WTC11 (cell line): ENCODE measurements around the gene PROCA1. TPM values are rescaled to one million over a fixed set of nuclear protein-coding genes. Genes with fewer than 3 reads are reported as not detected.
A peak's percentile ranks its signal among the peaks of the same experiment; 100 is the strongest.

Experiments used
- ATAC-seq: fragments of 200-7000 bp; cut with Tn5 transposase; 2 replicates; pipeline ENCODE4 v1.10.0; 2021; ENCODE audit warnings: mild to moderate bottlenecking, moderate library complexity
- CTCF ChIA-PET: fragments of 300-600 bp; sonication (Branson Sonifier 250); formaldehyde crosslinking; loops from one replicate; lab custom pipeline; 2021; ENCODE audit warnings: antibody characterized with exemption; lab: Charles Lee
- POLR2A ChIA-PET: fragments of 350-600 bp; sonication (Branson Sonifier 250); formaldehyde crosslinking; loops from one replicate; lab custom pipeline; 2021; ENCODE audit warnings: antibody characterized with exemption; lab: Charles Lee
- DNase-seq: peaks from one replicate; pipeline ENCODE4 v3.0.0; 2021; ENCODE audit warnings: low spot score
- H3K27ac Mint-ChIP-seq: 2 replicates; pipeline ENCODE4 v1.8.0; 2021; ENCODE audit warnings: mixed read lengths
- H3K27me3 Mint-ChIP-seq: 2 replicates; pipeline ENCODE4 v1.8.0; 2021; ENCODE audit warnings: low read depth, mild to moderate bottlenecking, moderate library complexity, mixed read lengths
- H3K36me3 Mint-ChIP-seq: 2 replicates; pipeline ENCODE4 v1.8.0; 2021; ENCODE audit warnings: mixed read lengths
- H3K4me1 Mint-ChIP-seq: 2 replicates; pipeline ENCODE4 v1.8.0; 2022; ENCODE audit warnings: mixed read lengths
- H3K4me3 Mint-ChIP-seq: 2 replicates; pipeline ENCODE4 v1.8.0; 2021; ENCODE audit warnings: mild to moderate bottlenecking, moderate library complexity, mixed read lengths
- H3K9me3 Mint-ChIP-seq: 2 replicates; pipeline ENCODE4 v1.8.0; 2021; ENCODE audit warnings: mixed read lengths
- FOXJ3 ChIP-seq: sonication (generic); formaldehyde crosslinking; IDR thresholded peaks from 2 replicates; pipeline ENCODE4 v1.9.0; 2021; ENCODE audit warnings: missing genetic modification reagents, mild to moderate bottlenecking, borderline replicate concordance
- GABPB1 ChIP-seq: sonication (generic); formaldehyde crosslinking; IDR thresholded peaks from 2 replicates; pipeline ENCODE4 v1.8.1; 2023; ENCODE audit warnings: mild to moderate bottlenecking, missing genetic modification reagents
- MXD4 ChIP-seq: fragments of 250-450 bp; sonication (Bioruptor Pico); IDR thresholded peaks from 2 replicates; pipeline ENCODE4 v1.8.0; 2021; ENCODE audit warnings: mild to moderate bottlenecking, moderate library complexity, borderline replicate concordance
- PRDM15 ChIP-seq: sonication (generic); formaldehyde crosslinking; IDR thresholded peaks from 2 replicates; pipeline ENCODE4 v1.8.0; 2022; ENCODE audit warnings: missing genetic modification reagents
- TP53 ChIP-seq: sonication (generic); formaldehyde crosslinking; IDR thresholded peaks from 2 replicates; pipeline ENCODE4 v1.8.1; 2023; ENCODE audit warnings: mild to moderate bottlenecking, missing genetic modification reagents
- ZNF138 ChIP-seq: sonication (generic); formaldehyde crosslinking; conservative IDR thresholded peaks from 2 replicates; pipeline ENCODE4 v1.8.1; 2022; ENCODE audit warnings: mild to moderate bottlenecking, moderate library complexity, missing genetic modification reagents
- ZNF263 ChIP-seq: sonication (generic); formaldehyde crosslinking; IDR thresholded peaks from 2 replicates; pipeline ENCODE4 v1.8.1; 2022; ENCODE audit warnings: low read depth, mild to moderate bottlenecking, moderate library complexity, missing genetic modification reagents
- ZNF423 ChIP-seq: fragments of 250-450 bp; sonication (Bioruptor Pico); IDR thresholded peaks from 2 replicates; pipeline ENCODE4 v2.1.2; 2022; ENCODE audit warnings: mild to moderate bottlenecking, moderate library complexity
- ZNF512 ChIP-seq: sonication (generic); formaldehyde crosslinking; IDR thresholded peaks from 2 replicates; pipeline ENCODE4 v1.8.1; 2022; ENCODE audit warnings: missing genetic modification reagents, borderline replicate concordance
- total RNA-seq: library from RNA; stranded (reverse); gene quantifications from 3 replicates; pipeline ENCODE4 v1.2.3, GENCODE V29; 2021
- TF ChIP-seq, protein P1 (sequence below): sonication (generic); formaldehyde crosslinking; IDR thresholded peaks from 2 replicates; pipeline ENCODE4 v1.8.1; 2022; ENCODE audit warnings: low read depth, missing genetic modification reagents, borderline replicate concordance
- TF ChIP-seq, protein P2 (sequence below): fragments of 250-450 bp; sonication (Bioruptor Pico); IDR thresholded peaks from 2 replicates; pipeline ENCODE4 v2.1.2; 2022; ENCODE audit warnings: mild to moderate bottlenecking, moderate library complexity
- TF ChIP-seq, protein P3 (sequence below): fragments of 250-450 bp; sonication (Bioruptor Pico); IDR thresholded peaks from 2 replicates; pipeline ENCODE4 v1.8.0; 2021; ENCODE audit warnings: mild to moderate bottlenecking

The PROCA1 gene
- total RNA-seq, 1 experiment from 2014 or later = 28.4 TPM

GRCh38 chr17:28738680-28739384, 27.1 kb upstream of the PROCA1 start:
- Mint-ChIP-seq H3K4me3 (no peak overlapping the region), H3K27me3 (no peaks in the 10 kb centered on the region), H3K9me3 (no peaks in the 10 kb centered on the region), H3K4me1 (peaks cover 13% of the 10 kb centered on the region), H3K27ac (peak overlapping the region; percentile 57; the same call in 1 of the 2 replicates), H3K36me3 (peaks cover 21% of the 10 kb centered on the region)
- ATAC-seq (no peak), DNase-seq (no peak)
- CTCF ChIA-PET = interaction anchor here (0.7 kb wide), 1 partner anchor 110 kb away, joined by 3 read pairs; no protein-coding TSS in a partner anchor
- no peak for TF ChIP-seq GABPB1 (CRISPR knock-in tag)
- POLR2A ChIA-PET = interaction anchor here (0.8 kb wide), 1 partner anchor 12 kb away, joined by 3 read pairs; the partner anchor contains the start of gene TLCD1

- Mint-ChIP-seq H3K36me3 (peaks cover 22% of the 10 kb centered on the region), H3K9me3 (no peaks in the 10 kb centered on the region), H3K4me1 (peaks cover 12% of the 10 kb centered on the region), H3K27me3 (no peaks in the 10 kb centered on the region), H3K4me3 (no peak overlapping the region), H3K27ac (no peak overlapping the region)
- POLR2A ChIA-PET = interaction anchor here (0.8 to 1.0 kb wide), 2 partner anchors 12 to 27 kb away, joined by 3 to 4 read pairs; partner anchors contain the start of genes PROCA1 and TLCD1
- ATAC-seq (no peak), DNase-seq (no peak)
- CTCF ChIA-PET = interaction anchor here (0.7 kb wide), 1 partner anchor 111 kb away, joined by 3 read pairs; no protein-coding TSS in a partner anchor
- TF ChIP-seq FOXJ3 (CRISPR knock-in tag) (no peak), ZNF512 (no peak), ZNF423 (CRISPR knock-in tag) (no peak), PRDM15 (CRISPR knock-in tag) (no peak), MXD4 (no peak), ZNF263 (no peak), TP53 (CRISPR knock-in tag) (no peak), ZNF138 (no peak)
- TF ChIP-seq, protein P1, sequence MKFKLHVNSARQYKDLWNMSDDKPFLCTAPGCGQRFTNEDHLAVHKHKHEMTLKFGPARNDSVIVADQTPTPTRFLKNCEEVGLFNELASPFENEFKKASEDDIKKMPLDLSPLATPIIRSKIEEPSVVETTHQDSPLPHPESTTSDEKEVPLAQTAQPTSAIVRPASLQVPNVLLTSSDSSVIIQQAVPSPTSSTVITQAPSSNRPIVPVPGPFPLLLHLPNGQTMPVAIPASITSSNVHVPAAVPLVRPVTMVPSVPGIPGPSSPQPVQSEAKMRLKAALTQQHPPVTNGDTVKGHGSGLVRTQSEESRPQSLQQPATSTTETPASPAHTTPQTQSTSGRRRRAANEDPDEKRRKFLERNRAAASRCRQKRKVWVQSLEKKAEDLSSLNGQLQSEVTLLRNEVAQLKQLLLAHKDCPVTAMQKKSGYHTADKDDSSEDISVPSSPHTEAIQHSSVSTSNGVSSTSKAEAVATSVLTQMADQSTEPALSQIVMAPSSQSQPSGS = no peak
- TF ChIP-seq, protein P2, sequence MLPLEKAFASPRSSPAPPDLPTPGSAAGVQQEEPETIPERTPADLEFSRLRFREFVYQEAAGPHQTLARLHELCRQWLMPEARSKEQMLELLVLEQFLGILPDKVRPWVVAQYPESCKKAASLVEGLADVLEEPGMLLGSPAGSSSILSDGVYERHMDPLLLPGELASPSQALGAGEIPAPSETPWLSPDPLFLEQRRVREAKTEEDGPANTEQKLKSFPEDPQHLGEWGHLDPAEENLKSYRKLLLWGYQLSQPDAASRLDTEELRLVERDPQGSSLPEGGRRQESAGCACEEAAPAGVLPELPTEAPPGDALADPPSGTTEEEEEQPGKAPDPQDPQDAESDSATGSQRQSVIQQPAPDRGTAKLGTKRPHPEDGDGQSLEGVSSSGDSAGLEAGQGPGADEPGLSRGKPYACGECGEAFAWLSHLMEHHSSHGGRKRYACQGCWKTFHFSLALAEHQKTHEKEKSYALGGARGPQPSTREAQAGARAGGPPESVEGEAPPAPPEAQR (CRISPR knock-in tag) = no peak
- TF ChIP-seq, protein P3, sequence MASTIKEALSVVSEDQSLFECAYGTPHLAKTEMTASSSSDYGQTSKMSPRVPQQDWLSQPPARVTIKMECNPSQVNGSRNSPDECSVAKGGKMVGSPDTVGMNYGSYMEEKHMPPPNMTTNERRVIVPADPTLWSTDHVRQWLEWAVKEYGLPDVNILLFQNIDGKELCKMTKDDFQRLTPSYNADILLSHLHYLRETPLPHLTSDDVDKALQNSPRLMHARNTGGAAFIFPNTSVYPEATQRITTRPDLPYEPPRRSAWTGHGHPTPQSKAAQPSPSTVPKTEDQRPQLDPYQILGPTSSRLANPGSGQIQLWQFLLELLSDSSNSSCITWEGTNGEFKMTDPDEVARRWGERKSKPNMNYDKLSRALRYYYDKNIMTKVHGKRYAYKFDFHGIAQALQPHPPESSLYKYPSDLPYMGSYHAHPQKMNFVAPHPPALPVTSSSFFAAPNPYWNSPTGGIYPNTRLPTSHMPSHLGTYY (CRISPR knock-in tag) = no peak
Observed at GRCh38 chr17:28737770-28738679, 26.3 kb upstream of the PROCA1 start.
